ENCODE results near the gene XYLB. TPM values are rescaled to one million over a fixed set of nuclear protein-coding genes. Genes with fewer than 3 reads are reported as not detected.
"Not testable (repeated sequence)": the region's sequence is repeated elsewhere in the genome, so short reads cannot be mapped to it uniquely, and the experiment has no call there.

The XYLB gene
- total RNA-seq, 2 donors from 2014 or later, result 4.7 to 6.3 TPM

- Mint-ChIP-seq H3K4me1 (peaks cover 22% of the 10 kb centered on the region), H3K27me3 (ENCODE audit: insufficient read depth) (peaks cover 10% of the 10 kb centered on the region), H3K9me3 (peaks cover 39% of the 10 kb centered on the region)
- DNase-seq; H3K36me3 ChIP-seq (ENCODE audit: control insufficient read depth, insufficient read depth, low read length); H3K4me3 Mint-ChIP-seq; H3K27me3 ChIP-seq (ENCODE audit: control insufficient read depth, insufficient read depth, low read length, poor library complexity, severe bottlenecking); H3K4me1 ChIP-seq (ENCODE audit: control insufficient read depth, insufficient read depth, low read length); H3K36me3 Mint-ChIP-seq (ENCODE audit: low read depth); H3K9ac ChIP-seq (ENCODE audit: extremely low read depth, low read length, poor library complexity, severe bottlenecking); H3K27ac ChIP-seq (ENCODE audit: low read depth, low read length); H3K27ac Mint-ChIP-seq: not testable (repeated sequence)
- Histone ChIP-seq H3K4me3 (ENCODE audit: low read length) (peak overlapping the region; percentile 15), H3K9me3 (ENCODE audit: control insufficient read depth, low read length) (peaks cover 46% of the 10 kb centered on the region)
- WGBS, 2 experiments (ENCODE audit: insufficient coverage in 1 of 2, insufficient read length in 1 of 2), result 80 to 90% methylated on average over 3 to 4 of the region's 4 CpGs
These were observed 96.6 kb downstream of the XYLB start for GRCh38 chr3:38443205-38443604.

GRCh38 chr3:38446085-38446686, 99.6 kb downstream of the XYLB start:
- Mint-ChIP-seq H3K36me3 (ENCODE audit: low read depth) (peaks cover 9% of the 10 kb centered on the region), H3K4me1 (peaks cover 15% of the 10 kb centered on the region), H3K9me3 (peaks cover 38% of the 10 kb centered on the region), H3K27me3 (ENCODE audit: insufficient read depth) (peaks cover 10% of the 10 kb centered on the region), H3K4me3 (no peak overlapping the region), H3K27ac (no peak overlapping the region)
- Histone ChIP-seq H3K4me1 (ENCODE audit: control insufficient read depth, insufficient read depth, low read length) (no peaks in the 10 kb centered on the region), H3K36me3 (ENCODE audit: control insufficient read depth, insufficient read depth, low read length) (no peaks in the 10 kb centered on the region), H3K9ac (ENCODE audit: extremely low read depth, low read length, poor library complexity, severe bottlenecking) (no peak overlapping the region), H3K27me3 (ENCODE audit: control insufficient read depth, insufficient read depth, low read length, poor library complexity, severe bottlenecking) (no peaks in the 10 kb centered on the region), H3K9me3 (ENCODE audit: control insufficient read depth, low read length) (peaks cover 47% of the 10 kb centered on the region), H3K27ac (ENCODE audit: low read depth, low read length) (no peak overlapping the region), H3K4me3 (ENCODE audit: low read length) (no peak overlapping the region)
- TF ChIP-seq CTCF (conservative IDR thresholded peaks at IDR 0.05), result no peak
- WGBS, 2 experiments (ENCODE audit: insufficient coverage in 1 of 2, insufficient read length in 1 of 2), result 89 to 94% methylated on average over 1 to 2 of the region's 2 CpGs
- DNase-seq, result no peak

- Mint-ChIP-seq H3K36me3 (ENCODE audit: low read depth) (peaks cover 9% of the 10 kb centered on the region), H3K9me3 (peaks cover 44% of the 10 kb centered on the region), H3K27me3 (ENCODE audit: insufficient read depth) (peaks cover 11% of the 10 kb centered on the region), H3K27ac (no peak overlapping the region), H3K4me1 (peaks cover 11% of the 10 kb centered on the region), H3K4me3 (no peak overlapping the region)
- Histone ChIP-seq H3K4me1 (ENCODE audit: control insufficient read depth, insufficient read depth, low read length) (no peaks in the 10 kb centered on the region), H3K9me3 (ENCODE audit: control insufficient read depth, low read length) (peaks cover 47% of the 10 kb centered on the region), H3K4me3 (ENCODE audit: low read length) (no peak overlapping the region), H3K27me3 (ENCODE audit: control insufficient read depth, insufficient read depth, low read length, poor library complexity, severe bottlenecking) (no peaks in the 10 kb centered on the region), H3K27ac (ENCODE audit: low read depth, low read length) (no peak overlapping the region), H3K9ac (ENCODE audit: extremely low read depth, low read length, poor library complexity, severe bottlenecking) (no peak overlapping the region), H3K36me3 (ENCODE audit: control insufficient read depth, insufficient read depth, low read length) (no peaks in the 10 kb centered on the region)
- DNase-seq, result no peak
- TF ChIP-seq CTCF (conservative IDR thresholded peaks at IDR 0.05), result no peak
These were observed 100.2 kb downstream of the XYLB start for GRCh38 chr3:38446812-38447211.

- Histone ChIP-seq H3K27ac (ENCODE audit: low read depth, low read length) (no peak overlapping the region), H3K27me3 (ENCODE audit: control insufficient read depth, insufficient read depth, low read length, poor library complexity, severe bottlenecking) (no peaks in the 10 kb centered on the region), H3K36me3 (ENCODE audit: control insufficient read depth, insufficient read depth, low read length) (no peaks in the 10 kb centered on the region), H3K9ac (ENCODE audit: extremely low read depth, low read length, poor library complexity, severe bottlenecking) (no peak overlapping the region), H3K9me3 (ENCODE audit: control insufficient read depth, low read length) (peaks cover 35% of the 10 kb centered on the region), H3K4me3 (ENCODE audit: low read length) (peak overlapping the region; percentile 20), H3K4me1 (ENCODE audit: control insufficient read depth, insufficient read depth, low read length) (peaks cover under 1% of the 10 kb centered on the region)
- no peak for TF ChIP-seq CTCF (conservative IDR thresholded peaks at IDR 0.05)
- 86 to 97% methylated on average over 3 of the region's 3 CpGs for WGBS, 2 experiments (ENCODE audit: insufficient coverage in 1 of 2, insufficient read length in 1 of 2)
- no peak overlapping the region for H3K27ac Mint-ChIP-seq
- no peak for DNase-seq
- H3K9me3 Mint-ChIP-seq, result peaks cover 26% of the 10 kb centered on the region
- H3K36me3 Mint-ChIP-seq (ENCODE audit: low read depth), result peaks cover 9% of the 10 kb centered on the region
- H3K27me3 Mint-ChIP-seq (ENCODE audit: insufficient read depth), result peaks cover 9% of the 10 kb centered on the region
- peaks cover 5% of the 10 kb centered on the region for H3K4me1 Mint-ChIP-seq
- no peak overlapping the region for H3K4me3 Mint-ChIP-seq
These were observed 104.3 kb downstream of the XYLB start for GRCh38 chr3:38450853-38451252.

Data from endodermal cell (in vitro differentiated cells).